WI38 (cell line): Measurements from ENCODE around the gene FMO2.
A peak's percentile ranks its signal among the peaks of the same experiment; 100 is the strongest.

Source experiments
- H3K4me3 ChIP-seq: 2 replicates; pipeline ENCODE4 v1.5.1; 2011; ENCODE audit warnings: low read depth, mild to moderate bottlenecking, control low read depth, low read length
- TF ChIP-seq, protein P1 (sequence below): IDR thresholded peaks from 2 replicates; pipeline ENCODE4 v1.5.1; 2012; ENCODE audit warnings: low read depth, mild to moderate bottlenecking, control low read depth, low read length

FMO2 gene

DNA sequence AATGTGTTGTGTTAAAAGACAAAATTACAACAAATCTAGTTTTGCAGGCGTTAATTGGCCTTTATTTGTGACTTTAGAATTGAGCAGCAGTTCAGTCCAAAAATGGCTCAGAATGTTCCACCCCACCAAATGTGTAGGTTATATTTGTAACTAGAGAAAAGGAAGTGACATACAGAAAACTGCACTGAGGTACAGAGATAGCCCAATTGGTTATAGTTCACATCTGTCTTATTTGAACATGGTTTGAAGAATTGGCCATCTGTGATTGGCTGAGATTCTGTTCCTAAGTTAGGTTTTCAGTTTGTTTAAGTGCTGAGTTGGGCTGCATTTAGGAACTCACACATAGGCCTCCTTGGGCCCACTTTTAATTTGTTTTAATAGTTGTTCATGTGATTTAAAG is 12.0 kb upstream of the FMO2 start:
- no peak overlapping the region for H3K4me3 ChIP-seq
- TF ChIP-seq, protein P1, sequence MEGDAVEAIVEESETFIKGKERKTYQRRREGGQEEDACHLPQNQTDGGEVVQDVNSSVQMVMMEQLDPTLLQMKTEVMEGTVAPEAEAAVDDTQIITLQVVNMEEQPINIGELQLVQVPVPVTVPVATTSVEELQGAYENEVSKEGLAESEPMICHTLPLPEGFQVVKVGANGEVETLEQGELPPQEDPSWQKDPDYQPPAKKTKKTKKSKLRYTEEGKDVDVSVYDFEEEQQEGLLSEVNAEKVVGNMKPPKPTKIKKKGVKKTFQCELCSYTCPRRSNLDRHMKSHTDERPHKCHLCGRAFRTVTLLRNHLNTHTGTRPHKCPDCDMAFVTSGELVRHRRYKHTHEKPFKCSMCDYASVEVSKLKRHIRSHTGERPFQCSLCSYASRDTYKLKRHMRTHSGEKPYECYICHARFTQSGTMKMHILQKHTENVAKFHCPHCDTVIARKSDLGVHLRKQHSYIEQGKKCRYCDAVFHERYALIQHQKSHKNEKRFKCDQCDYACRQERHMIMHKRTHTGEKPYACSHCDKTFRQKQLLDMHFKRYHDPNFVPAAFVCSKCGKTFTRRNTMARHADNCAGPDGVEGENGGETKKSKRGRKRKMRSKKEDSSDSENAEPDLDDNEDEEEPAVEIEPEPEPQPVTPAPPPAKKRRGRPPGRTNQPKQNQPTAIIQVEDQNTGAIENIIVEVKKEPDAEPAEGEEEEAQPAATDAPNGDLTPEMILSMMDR = no peak

DNA sequence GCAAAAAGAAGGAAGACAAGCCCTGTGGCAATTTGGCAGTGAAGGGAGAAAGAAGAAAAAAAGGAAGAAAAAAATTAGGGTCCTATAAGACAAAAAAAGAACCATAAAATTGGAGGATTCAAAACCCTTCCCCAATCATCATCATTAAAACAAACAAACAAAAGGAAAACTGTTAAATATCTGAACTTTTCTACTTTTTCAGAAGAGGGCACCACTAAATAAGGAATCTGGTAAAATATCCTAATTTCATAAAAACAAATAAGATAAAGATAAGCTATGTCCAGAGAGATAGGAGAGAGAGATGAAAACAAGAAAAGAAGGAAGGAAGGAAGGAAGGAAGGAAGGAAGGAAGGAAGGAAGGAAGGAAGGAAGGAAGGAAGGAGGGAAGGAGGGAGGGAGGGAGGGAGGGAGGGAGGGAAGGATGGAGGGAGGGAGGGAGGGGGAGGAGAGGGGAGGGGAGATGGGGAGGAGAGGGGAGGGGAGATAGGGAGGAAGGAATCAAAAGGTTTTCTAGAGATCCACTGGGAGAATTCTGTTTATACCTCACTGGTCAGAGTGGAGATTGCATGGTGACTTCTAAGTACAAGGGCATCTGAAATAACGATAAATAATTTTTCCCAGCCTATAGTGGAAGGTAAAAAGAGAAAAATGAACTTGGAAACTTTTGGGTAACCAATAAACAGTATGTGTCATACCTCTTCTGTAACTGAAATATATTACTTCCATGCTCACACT is 10.4 kb upstream of the FMO2 start:
- H3K4me3 ChIP-seq = no peak overlapping the region
- TF ChIP-seq, protein P1 = no peak

DNA sequence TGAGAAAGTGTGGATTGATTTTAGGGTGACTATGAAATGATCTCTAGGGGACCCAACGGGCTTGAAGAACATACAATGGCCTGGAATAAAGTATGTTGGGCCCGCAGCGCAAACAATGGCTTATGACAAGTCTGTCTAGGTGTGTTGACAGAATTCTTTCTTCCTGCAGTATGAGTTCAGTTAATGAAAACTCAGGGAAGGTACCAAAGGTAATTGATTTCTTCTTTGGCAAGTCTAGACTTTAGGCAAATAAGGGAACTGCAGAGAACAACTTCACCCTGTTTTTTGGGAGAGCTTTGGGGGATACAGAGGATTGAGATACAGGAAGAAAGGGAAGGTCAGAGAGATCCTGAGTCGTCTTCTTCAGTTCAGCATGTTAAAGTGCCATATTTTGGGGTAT is 7.8 kb upstream of the FMO2 start:
- H3K4me3 ChIP-seq = no peak overlapping the region
- TF ChIP-seq, protein P1 = no peak

DNA sequence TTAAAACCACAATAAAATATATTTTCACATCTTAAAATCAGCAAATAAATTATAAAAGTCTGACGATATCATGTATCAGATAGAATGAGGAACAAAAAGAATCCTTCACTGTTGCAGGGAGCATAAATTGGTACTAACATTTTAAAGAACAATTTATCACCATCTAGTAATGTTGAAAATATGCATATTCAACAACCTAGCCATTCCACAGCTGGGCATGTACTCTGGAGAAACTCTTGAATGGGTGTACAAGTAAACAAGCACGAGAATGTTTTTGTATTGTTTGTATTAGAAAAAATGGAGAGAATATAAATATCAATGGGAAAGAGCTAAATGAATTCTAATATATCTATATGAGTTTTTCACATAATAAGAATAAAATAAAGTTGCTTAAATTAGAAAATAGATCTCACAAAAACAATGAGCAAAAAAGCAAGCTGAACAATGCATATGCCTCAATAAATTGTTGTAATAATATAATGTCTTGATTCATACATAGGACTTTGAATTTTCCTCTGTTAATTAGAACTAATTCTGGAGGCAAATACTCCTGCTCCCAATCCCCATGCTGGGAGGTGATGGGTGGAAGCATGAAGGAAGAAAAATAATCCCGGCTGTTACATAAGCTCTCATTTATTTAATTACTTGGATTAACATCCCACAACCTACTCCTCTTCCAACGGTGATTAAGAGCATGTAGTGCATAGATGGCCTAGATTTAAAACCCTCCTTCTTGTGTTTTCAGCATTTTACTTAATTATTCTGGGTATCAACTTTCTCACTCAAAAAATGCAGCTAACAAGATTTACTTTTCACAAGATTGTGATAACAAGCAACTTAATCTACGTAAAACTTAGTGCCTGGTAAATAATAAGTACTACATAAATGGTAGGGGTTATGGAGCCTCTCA is 5.5 kb upstream of the FMO2 start:
- no peak overlapping the region for H3K4me3 ChIP-seq
- TF ChIP-seq, protein P1 = no peak

DNA sequence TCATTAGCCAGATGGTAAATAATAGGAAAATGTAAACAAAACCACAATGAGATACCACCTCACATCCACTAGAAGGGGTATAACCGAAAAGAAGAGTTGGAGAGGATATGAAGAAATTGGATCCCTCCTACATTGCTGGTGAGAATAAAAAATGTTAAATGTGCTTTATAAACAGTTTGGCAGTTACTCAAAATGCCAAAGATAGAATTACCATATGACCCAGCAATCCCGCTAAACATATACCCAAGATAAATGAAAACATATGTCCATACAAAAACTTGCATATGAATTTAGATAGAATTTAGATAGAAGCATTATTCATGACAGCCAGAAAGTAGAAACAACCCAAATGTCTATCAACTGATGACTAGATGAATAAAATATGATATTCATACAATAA is 4.4 kb upstream of the FMO2 start:
- H3K4me3 ChIP-seq = no peak overlapping the region
- TF ChIP-seq, protein P1 = no peak

DNA sequence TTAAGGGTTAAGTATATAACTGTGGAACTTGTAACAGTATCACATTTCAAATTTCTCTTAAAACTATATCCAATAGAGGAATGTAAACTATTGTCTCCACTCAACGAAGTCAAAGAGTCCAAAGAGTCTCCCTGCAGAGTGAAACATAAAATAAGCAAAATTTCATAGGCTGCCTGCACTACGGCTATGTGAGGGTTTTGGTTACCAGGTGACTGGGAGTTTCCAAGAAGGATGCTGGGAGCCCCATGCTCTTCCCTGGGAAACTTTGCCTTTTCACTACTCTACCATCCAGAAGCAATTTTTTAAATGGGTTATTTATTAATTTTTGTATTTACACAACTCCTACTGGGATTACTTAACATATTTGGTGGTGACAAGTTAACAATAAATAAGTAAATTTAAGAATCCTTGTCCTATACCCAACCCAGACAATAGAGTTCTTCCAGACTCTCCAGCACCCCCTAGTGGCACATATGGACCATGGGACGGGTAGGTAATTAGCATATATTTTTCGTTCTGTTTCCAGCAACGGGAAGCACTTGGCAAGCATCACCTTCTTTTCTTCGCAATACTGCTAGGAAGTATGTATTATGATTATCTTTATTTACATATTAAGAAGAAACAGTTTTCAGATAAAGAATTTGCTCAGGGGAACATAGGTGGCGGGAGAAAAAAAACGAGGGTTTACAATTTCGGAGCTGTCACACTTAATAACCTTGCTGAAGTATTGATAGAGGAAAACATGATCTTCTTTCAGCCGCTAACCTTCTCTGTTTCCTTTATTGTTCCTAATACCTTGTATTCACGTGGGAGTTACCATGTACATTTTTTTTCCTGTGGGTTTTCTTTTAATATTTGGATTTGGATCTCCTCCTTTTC is 3.5 kb downstream of the FMO2 start:
- no peak overlapping the region for H3K4me3 ChIP-seq
- TF ChIP-seq, protein P1 = peak; percentile 77
